Neuronal stem cell (in vitro differentiated cells): ENCODE measurements around the gene PCDHGC5.

Experiments
- DNase-seq: peaks from one replicate; pipeline ENCODE4 v3.0.0-alpha.2; 2013; ENCODE audit warnings: low spot score
- H2AFZ ChIP-seq: one replicate; pipeline ENCODE4 v1.6.1; 2013; ENCODE audit warnings: mild to moderate bottlenecking, low read length, inconsistent platforms
- H2AK5ac ChIP-seq: 2 replicates; pipeline ENCODE4 v1.6.1; 2013; ENCODE audit warnings: low read depth, mild to moderate bottlenecking, inconsistent platforms, low read length, moderate library complexity, mixed read lengths
- H2BK120ac ChIP-seq: 2 replicates; pipeline ENCODE4 v1.6.1; 2013; ENCODE audit warnings: low read depth, mild to moderate bottlenecking, inconsistent platforms, low read length, moderate library complexity, mixed read lengths
- H2BK12ac ChIP-seq: one replicate; pipeline ENCODE4 v1.6.1; 2013; ENCODE audit warnings: low read length, inconsistent platforms
- H2BK15ac ChIP-seq: 2 replicates; pipeline ENCODE4 v1.6.1; 2013; ENCODE audit warnings: mild to moderate bottlenecking, low read length, inconsistent platforms, mixed read lengths
- H2BK5ac ChIP-seq: one replicate; pipeline ENCODE4 v1.6.1; 2013; ENCODE audit warnings: inconsistent platforms, mild to moderate bottlenecking, low read length, moderate library complexity
- H3K14ac ChIP-seq: one replicate; pipeline ENCODE4 v1.6.1; 2013; ENCODE audit warnings: low read length, inconsistent platforms
- H3K18ac ChIP-seq: 2 replicates; pipeline ENCODE4 v1.6.1; 2013; ENCODE audit warnings: low read length, inconsistent platforms
- H3K23ac ChIP-seq: 2 replicates; pipeline ENCODE4 v1.6.1; 2013; ENCODE audit warnings: low read depth, mild to moderate bottlenecking, mixed read lengths, low read length, inconsistent platforms; ENCODE audit not compliant: poor library complexity
- H3K27ac ChIP-seq: replicated peaks from 3 replicates; pipeline ENCODE4 v1.5.1; 2013; ENCODE audit warnings: low read length, inconsistent platforms
- H3K27me3 ChIP-seq, 3 experiments: 2 replicates each; pipeline ENCODE4 v1.6.1; 2013; ENCODE audit warnings: low read length in 3 of 3, mild to moderate bottlenecking in 2 of 3, inconsistent platforms in 1 of 3, low read depth in 1 of 3, mixed read lengths in 1 of 3, moderate library complexity in 1 of 3; ENCODE audit not compliant: control insufficient read depth in 3 of 3, insufficient read depth in 3 of 3
- H3K36me3 ChIP-seq, 2 donors: replicated peaks in 1 of 2; 2 replicates each; pipeline ENCODE4 v1.6.1; 2013; ENCODE audit warnings: low read length in 2 of 2; ENCODE audit not compliant: control insufficient read depth in 2 of 2, insufficient read depth in 2 of 2
- H3K4ac ChIP-seq: 2 replicates; pipeline ENCODE4 v1.6.1; 2013; ENCODE audit warnings: inconsistent platforms, mild to moderate bottlenecking, low read length, moderate library complexity
- H3K4me1 ChIP-seq, 2 donors: 1 replicate in 1 of 2; 2 replicates in 1 of 2; pipeline ENCODE4 v1.6.1; 2013; ENCODE audit warnings: low read length in 2 of 2, low read depth in 1 of 2; ENCODE audit not compliant: control insufficient read depth in 2 of 2, insufficient read depth in 1 of 2
- H3K4me2 ChIP-seq: one replicate; pipeline ENCODE4 v1.6.1; 2013; ENCODE audit warnings: mild to moderate bottlenecking, low read length, inconsistent platforms; ENCODE audit not compliant: insufficient read depth, poor library complexity, severe bottlenecking
- H3K4me3 ChIP-seq, 2 donors: 2 replicates each; pipeline ENCODE4 v1.5.1; 2013; ENCODE audit warnings: low read length in 2 of 2, mild to moderate bottlenecking in 2 of 2, inconsistent platforms in 1 of 2, moderate library complexity in 1 of 2
- H3K79me1 ChIP-seq: one replicate; pipeline ENCODE4 v1.6.1; 2013; ENCODE audit warnings: low read depth, mild to moderate bottlenecking, inconsistent platforms, low read length, moderate library complexity
- H3K9ac ChIP-seq: one replicate; pipeline ENCODE4 v1.6.1; 2013; ENCODE audit warnings: mild to moderate bottlenecking, low read depth, low read length, inconsistent platforms; ENCODE audit not compliant: poor library complexity
- H3K9me3 ChIP-seq, 2 donors: replicated peaks in 1 of 2; 2 replicates each; pipeline versions ENCODE3 to v1.6.1; 2013; ENCODE audit warnings: low read length in 2 of 2, mild to moderate bottlenecking in 2 of 2, inconsistent platforms in 1 of 2, low read depth in 1 of 2, mixed read lengths in 1 of 2, moderate library complexity in 1 of 2; ENCODE audit not compliant: control insufficient read depth in 2 of 2, insufficient read depth in 1 of 2
- H4K8ac ChIP-seq: one replicate; pipeline ENCODE4 v1.6.1; 2013; ENCODE audit warnings: low read depth, mild to moderate bottlenecking, inconsistent platforms, low read length, moderate library complexity
- H4K91ac ChIP-seq: one replicate; pipeline ENCODE4 v1.6.1; 2013; ENCODE audit warnings: low read length, low read depth, mild to moderate bottlenecking, inconsistent platforms; ENCODE audit not compliant: poor library complexity
- WGBS, 2 donors: extraction: QIAGEN DNeasy Blood & Tissue Kit; methylation state at CpG; one replicate each; pipeline ENCODE4 v1.1.7; 2013; ENCODE audit warnings: missing lambda C conversion rate in 2 of 2, mixed read lengths in 1 of 2; ENCODE audit not compliant: insufficient read length in 2 of 2, insufficient replicate concordance in 1 of 2; ENCODE audit errors: extremely low coverage in 2 of 2; 5-methylcytosine and 5-hydroxymethylcytosine counted together

Gene PCDHGC5

GRCh38 chr5:141483902-141484301, 5.0 kb upstream of the PCDHGC5 start:
- Histone ChIP-seq H3K27me3 (peaks cover 0 to 2% (median 0%) of the 10 kb centered on the region in 3 experiments), H3K4me3 (no peak overlapping the region), H2BK12ac (no peak overlapping the region), H2BK120ac (no peak overlapping the region), H3K4me2 (peak overlapping the region; percentile 43), H2AK5ac (no peak overlapping the region), H3K79me1 (peaks cover 13% of the 10 kb centered on the region), H4K91ac (no peak overlapping the region), H3K27ac (peak overlapping the region; percentile 69), H3K18ac (no peak overlapping the region), H3K36me3 (peaks cover 13 to 38% of the 10 kb centered on the region in 2 donors), H2AFZ (no peak overlapping the region), H3K9me3 (peaks cover 4 to 58% of the 10 kb centered on the region in 2 donors), H4K8ac (no peak overlapping the region), H3K14ac (no peak overlapping the region), H3K4me1 (peaks cover 4 to 19% of the 10 kb centered on the region in 2 donors), H2BK15ac (no peak overlapping the region), H3K9ac (no peak overlapping the region), H3K23ac (no peak overlapping the region), H3K4ac (no peak overlapping the region), H2BK5ac (no peak overlapping the region)
- no peak for DNase-seq
- WGBS, 2 donors, result no CpG with 5 or more reads among the region's 3 CpGs

GRCh38 chr5:141484310-141484640, 4.6 kb upstream of the PCDHGC5 start:
- no peak overlapping the region for H3K9ac ChIP-seq
- H3K18ac ChIP-seq, result no peak overlapping the region
- no peak overlapping the region for H2BK15ac ChIP-seq
- H4K8ac ChIP-seq, result no peak overlapping the region
- no peak overlapping the region for H2AFZ ChIP-seq
- H3K27ac ChIP-seq, result peak overlapping the region; percentile 69
- peak overlapping the region; percentile 43 for H3K4me2 ChIP-seq
- no peak overlapping the region for H2AK5ac ChIP-seq
- no peak overlapping the region for H3K14ac ChIP-seq
- H3K4me1 ChIP-seq, result peaks cover 7 to 20% of the 10 kb centered on the region in 2 donors
- H3K4me3 ChIP-seq, result peak overlapping the region in 1 of 2 donors; percentile 4
- H3K4ac ChIP-seq, result no peak overlapping the region
- no peak overlapping the region for H4K91ac ChIP-seq
- H3K27me3 ChIP-seq, result peaks cover 0 to 2% (median 0%) of the 10 kb centered on the region in 3 experiments
- peaks cover 13% of the 10 kb centered on the region for H3K79me1 ChIP-seq
- H2BK12ac ChIP-seq, result no peak overlapping the region
- H2BK5ac ChIP-seq, result no peak overlapping the region
- peaks cover 14 to 40% of the 10 kb centered on the region in 2 donors for H3K36me3 ChIP-seq
- no peak overlapping the region for H2BK120ac ChIP-seq
- no peak for DNase-seq
- WGBS, 2 donors, result no CpG with 5 or more reads among the region's 4 CpGs
- H3K9me3 ChIP-seq, result peaks cover 4 to 58% of the 10 kb centered on the region in 2 donors
- no peak overlapping the region for H3K23ac ChIP-seq

- peaks cover 18 to 40% of the 10 kb centered on the region in 2 donors for H3K36me3 ChIP-seq
- peaks cover 0 to 2% (median 0%) of the 10 kb centered on the region in 3 experiments for H3K27me3 ChIP-seq
- H3K4me2 ChIP-seq, result peak within 1 kb of the TSS; percentile 84
- H3K27ac ChIP-seq, result peak within 1 kb of the TSS; percentile 69
- peak within 1 kb of the TSS; percentile 84 for H3K18ac ChIP-seq
- H3K23ac ChIP-seq, result peak within 1 kb of the TSS; percentile 0
- H3K14ac ChIP-seq, result no peak within 1 kb of the TSS
- peak within 1 kb of the TSS; percentile 10 to 72 for H3K4me3 ChIP-seq
- H4K91ac ChIP-seq, result no peak within 1 kb of the TSS
- no peak within 1 kb of the TSS for H2AFZ ChIP-seq
- peak; percentile 75 for DNase-seq
- H3K4ac ChIP-seq, result peak within 1 kb of the TSS; percentile 8
- no peak within 1 kb of the TSS for H2BK5ac ChIP-seq
- peaks cover 4 to 59% of the 10 kb centered on the region in 2 donors for H3K9me3 ChIP-seq
- H3K79me1 ChIP-seq, result peaks cover 13% of the 10 kb centered on the region
- peak within 1 kb of the TSS; percentile 86 for H2AK5ac ChIP-seq
- no peak within 1 kb of the TSS for H2BK120ac ChIP-seq
- WGBS, 2 donors, result no CpG with 5 or more reads among the region's 39 CpGs
- no peak within 1 kb of the TSS for H4K8ac ChIP-seq
- H3K9ac ChIP-seq, result peak within 1 kb of the TSS; percentile 78
- no peak within 1 kb of the TSS for H2BK12ac ChIP-seq
- peaks cover 7 to 17% of the 10 kb centered on the region in 2 donors for H3K4me1 ChIP-seq
- peak within 1 kb of the TSS; percentile 45 for H2BK15ac ChIP-seq
These were observed 4.1 kb upstream of the PCDHGC5 start, which contains the start of gene PCDHGC4 for GRCh38 chr5:141484641-141485311. PCDHGC4 (plus strand) TSS chr5:141485030; CDS start chr5:141485174, 144 bp downstream.

GRCh38 chr5:141485321-141486055, 3.4 kb upstream of the PCDHGC5 start:
- H4K8ac ChIP-seq, result no peak overlapping the region
- peak overlapping the region; percentile 8 for H3K4ac ChIP-seq
- H3K9ac ChIP-seq, result peak overlapping the region; percentile 78
- H3K4me1 ChIP-seq, result peaks cover 7 to 17% of the 10 kb centered on the region in 2 donors
- peak overlapping the region; percentile 0 for H3K23ac ChIP-seq
- H3K4me2 ChIP-seq, result peak overlapping the region; percentile 84
- H2BK5ac ChIP-seq, result no peak overlapping the region
- H3K18ac ChIP-seq, result peak overlapping the region; percentile 84
- no peak overlapping the region for H4K91ac ChIP-seq
- H3K36me3 ChIP-seq, result peaks cover 24 to 45% of the 10 kb centered on the region in 2 donors
- peak overlapping the region; percentile 86 for H2AK5ac ChIP-seq
- no peak overlapping the region for H3K14ac ChIP-seq
- H3K4me3 ChIP-seq, result peak overlapping the region; percentile 10 to 72
- no peak overlapping the region for H2AFZ ChIP-seq
- peaks cover 0 to 2% (median 0%) of the 10 kb centered on the region in 3 experiments for H3K27me3 ChIP-seq
- peak overlapping the region; percentile 45 for H2BK15ac ChIP-seq
- H3K9me3 ChIP-seq, result peaks cover 6 to 61% of the 10 kb centered on the region in 2 donors
- peaks cover 13% of the 10 kb centered on the region for H3K79me1 ChIP-seq
- H2BK12ac ChIP-seq, result no peak overlapping the region
- no peak overlapping the region for H3K27ac ChIP-seq
- no peak for DNase-seq
- WGBS, 2 donors, result no CpG with 5 or more reads among the region's 38 CpGs
- no peak overlapping the region for H2BK120ac ChIP-seq
